ENCODE data around the gene GOPC. TPM values are rescaled to one million over a fixed set of nuclear protein-coding genes. Genes with fewer than 3 reads are reported as not detected.
A peak's percentile ranks its signal among the peaks of the same experiment; 100 is the strongest.

GOPC gene
- total RNA-seq, 1 experiment from 2014 or later, result 24.2 TPM

DNA sequence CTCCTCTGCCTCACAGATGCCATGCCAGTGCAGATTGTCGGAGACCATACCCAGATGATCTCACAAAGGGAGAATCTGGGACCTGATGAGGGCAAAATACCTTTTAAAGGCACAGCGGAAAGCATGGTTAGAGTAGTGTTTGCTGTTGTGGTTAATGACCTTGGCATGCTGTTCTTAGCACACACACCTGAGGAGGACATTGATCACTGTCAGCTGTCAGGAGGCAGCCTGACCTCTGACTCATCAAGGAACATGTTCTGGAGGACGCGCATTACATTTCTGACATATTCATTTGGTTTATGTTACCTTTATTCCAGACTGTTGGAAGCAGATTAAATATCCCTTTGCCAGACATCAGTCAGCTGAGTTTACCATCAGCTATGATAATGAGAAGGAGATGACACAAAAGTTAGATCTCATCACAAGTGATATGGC, 57.1 kb downstream of the GOPC start:
- Histone ChIP-seq H3K36me3 (ENCODE audit: control insufficient read depth in 1 of 2, insufficient read depth in 2 of 2, low read length in 2 of 2) (peaks cover 0 to 19% of the 10 kb centered on the region in 2 experiments; a peak in 2 of 4 replicates), H4K20me1 (ENCODE audit: insufficient read depth) (no peaks in the 10 kb centered on the region), H3K4me3 (replicated peaks in 1 of 2; ENCODE audit: low read depth in 1 of 2, low read length in 2 of 2) (no peak overlapping the region), H2AFZ (ENCODE audit: low read depth, low read length, poor library complexity, severe bottlenecking) (no peak overlapping the region), H3K9me3 (ENCODE audit: control insufficient read depth in 1 of 2, insufficient read depth in 1 of 2, low read depth in 1 of 2, low read length in 2 of 2) (no peaks in the 10 kb centered on the region), H3K9ac (ENCODE audit: low read length) (no peak overlapping the region), H3K27ac (ENCODE audit: low read depth, low read length) (no peak overlapping the region), H3K9me2 (ENCODE audit: insufficient read depth) (no peaks in the 10 kb centered on the region), H3K4me1 (ENCODE audit: control insufficient read depth in 1 of 2, insufficient read depth in 2 of 2, low read length in 2 of 2) (peaks cover 20 to 22% of the 10 kb centered on the region in 2 experiments), H3K79me2 (ENCODE audit: insufficient read depth, low read length) (no peaks in the 10 kb centered on the region), H3K4me2 (ENCODE audit: low read length) (no peak overlapping the region), H3K27me3 (ENCODE audit: insufficient read depth, low read length) (no peaks in the 10 kb centered on the region)
- TF ChIP-seq FOSL1 (IDR thresholded peaks at IDR 0.05; ENCODE audit: low read depth), result no peak
- TF ChIP-seq, protein P1, sequence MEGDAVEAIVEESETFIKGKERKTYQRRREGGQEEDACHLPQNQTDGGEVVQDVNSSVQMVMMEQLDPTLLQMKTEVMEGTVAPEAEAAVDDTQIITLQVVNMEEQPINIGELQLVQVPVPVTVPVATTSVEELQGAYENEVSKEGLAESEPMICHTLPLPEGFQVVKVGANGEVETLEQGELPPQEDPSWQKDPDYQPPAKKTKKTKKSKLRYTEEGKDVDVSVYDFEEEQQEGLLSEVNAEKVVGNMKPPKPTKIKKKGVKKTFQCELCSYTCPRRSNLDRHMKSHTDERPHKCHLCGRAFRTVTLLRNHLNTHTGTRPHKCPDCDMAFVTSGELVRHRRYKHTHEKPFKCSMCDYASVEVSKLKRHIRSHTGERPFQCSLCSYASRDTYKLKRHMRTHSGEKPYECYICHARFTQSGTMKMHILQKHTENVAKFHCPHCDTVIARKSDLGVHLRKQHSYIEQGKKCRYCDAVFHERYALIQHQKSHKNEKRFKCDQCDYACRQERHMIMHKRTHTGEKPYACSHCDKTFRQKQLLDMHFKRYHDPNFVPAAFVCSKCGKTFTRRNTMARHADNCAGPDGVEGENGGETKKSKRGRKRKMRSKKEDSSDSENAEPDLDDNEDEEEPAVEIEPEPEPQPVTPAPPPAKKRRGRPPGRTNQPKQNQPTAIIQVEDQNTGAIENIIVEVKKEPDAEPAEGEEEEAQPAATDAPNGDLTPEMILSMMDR (IDR thresholded peaks at IDR 0.05 in 2 of 3, conservative IDR thresholded peaks at IDR 0.05 in 1 of 3; ENCODE audit: borderline replicate concordance in 1 of 3, insufficient read depth in 1 of 3, low read depth in 2 of 3, low read length in 2 of 3), result no peak
- no peak for TF ChIP-seq ZBTB33 (IDR thresholded peaks at IDR 0.05; ENCODE audit: extremely low read depth, insufficient replicate concordance, low read length)
- no peak for TF ChIP-seq EZH2 (IDR thresholded peaks at IDR 0.05)
- no peak for TF ChIP-seq ELF1 (IDR thresholded peaks at IDR 0.05; ENCODE audit: borderline replicate concordance, low read depth)
- TF ChIP-seq ZFX (IDR thresholded peaks at IDR 0.05), result no peak
- no peak for TF ChIP-seq RAD21 (IDR thresholded peaks at IDR 0.05; ENCODE audit: low read depth)
- no peak for TF ChIP-seq POLR2A (IDR thresholded peaks at IDR 0.05; ENCODE audit: borderline replicate concordance, extremely low read depth, insufficient read depth, insufficient read length)
- no peak; the same call in 1 of the 2 replicates for TF ChIP-seq JUND (IDR thresholded peaks at IDR 0.05)
- no peak for TF ChIP-seq CBX3 (IDR thresholded peaks at IDR 0.05; ENCODE audit: low read depth)
- TF ChIP-seq TCF7L2 (IDR thresholded peaks at IDR 0.05; ENCODE audit: borderline replicate concordance, extremely low read depth, insufficient read depth, insufficient read length), result no peak
- TF ChIP-seq, protein P2, sequence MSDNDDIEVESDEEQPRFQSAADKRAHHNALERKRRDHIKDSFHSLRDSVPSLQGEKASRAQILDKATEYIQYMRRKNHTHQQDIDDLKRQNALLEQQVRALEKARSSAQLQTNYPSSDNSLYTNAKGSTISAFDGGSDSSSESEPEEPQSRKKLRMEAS (IDR thresholded peaks at IDR 0.05), result no peak
- TF ChIP-seq EGR1 (IDR thresholded peaks at IDR 0.05; ENCODE audit: low read depth), result no peak
- TF ChIP-seq SRF (IDR thresholded peaks at IDR 0.05; ENCODE audit: low read depth), result no peak
- TF ChIP-seq YY1 (IDR thresholded peaks at IDR 0.05; ENCODE audit: extremely low read depth, insufficient replicate concordance, low read depth, low read length), result no peak
- no peak for TF ChIP-seq POLR2AphosphoS5 (IDR thresholded peaks at IDR 0.05; ENCODE audit: low read depth, low read length)
- no peak for TF ChIP-seq ZNF274 (IDR thresholded peaks at IDR 0.05; ENCODE audit: low read depth, low read length)
- CTCF ChIA-PET, result no interaction called here
- intact Hi-C loops (cut with micrococcal nuclease), result no loop called here
- no TSS peak for BruUV-seq (replicated peaks)
- ATAC-seq (peak; percentile 47; the same call in 1 of the 2 replicates), DNase-seq (ENCODE audit: low read depth, low spot score) (no peak)
- RAD21 ChIA-PET (ENCODE audit: low non-redundant PET in 1 of 2, low total read pairs in 2 of 2, uncharacterized antibody in 2 of 2, unreplicated experiment in 2 of 2), result no interaction called here
- POLR2A ChIA-PET, result no interaction called here
